Cardiac muscle cell (in vitro differentiated cells and primary cell): ENCODE results near the gene AUNIP. TPM values are rescaled to one million over a fixed set of nuclear protein-coding genes. Genes with fewer than 3 reads are reported as not detected.

Experiments
- DNase-seq, 2 donors: peaks; one replicate each; pipeline versions ENCODE4 v3.0.0 to v3.0.0-alpha.2; 2010 to 2017; ENCODE audit warnings: low read depth in 1 of 2, low spot score in 1 of 2
- H3K27ac ChIP-seq: fragments of 200-600 bp; sonication (generic); 2 replicates; pipeline ENCODE4 v1.5.1; 2016
- H3K27me3 ChIP-seq: fragments of 200-600 bp; sonication (generic); 2 replicates; pipeline ENCODE4 v1.6.0; 2016; ENCODE audit warnings: control low read depth
- H3K36me3 ChIP-seq: fragments of 200-600 bp; sonication (generic); 2 replicates; pipeline ENCODE4 v1.5.1; 2016; ENCODE audit warnings: control low read depth
- H3K4me1 ChIP-seq: fragments of 200-600 bp; sonication (generic); 2 replicates; pipeline ENCODE4 v1.8.1; 2017; ENCODE audit warnings: low read depth, mild to moderate bottlenecking, mixed run types
- H3K4me3 ChIP-seq: fragments of 200-600 bp; sonication (generic); 2 replicates; pipeline ENCODE4 v1.5.1; 2016; ENCODE audit warnings: mild to moderate bottlenecking
- H3K9me3 ChIP-seq: fragments of 200-600 bp; sonication (generic); 2 replicates; pipeline ENCODE4 v1.5.1; 2017; ENCODE audit warnings: low read depth, mild to moderate bottlenecking, control low read depth
- polyA plus RNA-seq: library from polyadenylated mRNA; unstranded; fragments of >200 nt; fragmentation: Nextera tagmentation; extraction: Ambion mirVana; gene quantifications from 2 replicates; pipeline ENCODE4 v1.2.1, GENCODE V29; 2016
- total RNA-seq: library from RNA; depleted of rRNA; stranded (reverse); fragments of >200 nt; gene quantifications from 2 replicates; pipeline ENCODE4 v1.2.3, GENCODE V29; 2016
- TF ChIP-seq, protein P1 (sequence below): IDR thresholded peaks from 2 replicates; pipeline ENCODE4 v1.5.1; 2012; ENCODE audit warnings: low read depth, mild to moderate bottlenecking, low read length

AUNIP gene
- total and polyA plus RNA-seq, 2 experiments from 2014 or later = 4.4 to 4.9 TPM

- Histone ChIP-seq H3K27me3 (no peaks in the 10 kb centered on the region), H3K27ac (no peak overlapping the region), H3K36me3 (peaks cover 50% of the 10 kb centered on the region), H3K4me1 (peaks cover 9% of the 10 kb centered on the region), H3K9me3 (no peaks in the 10 kb centered on the region), H3K4me3 (no peak overlapping the region)
- TF ChIP-seq, protein P1, sequence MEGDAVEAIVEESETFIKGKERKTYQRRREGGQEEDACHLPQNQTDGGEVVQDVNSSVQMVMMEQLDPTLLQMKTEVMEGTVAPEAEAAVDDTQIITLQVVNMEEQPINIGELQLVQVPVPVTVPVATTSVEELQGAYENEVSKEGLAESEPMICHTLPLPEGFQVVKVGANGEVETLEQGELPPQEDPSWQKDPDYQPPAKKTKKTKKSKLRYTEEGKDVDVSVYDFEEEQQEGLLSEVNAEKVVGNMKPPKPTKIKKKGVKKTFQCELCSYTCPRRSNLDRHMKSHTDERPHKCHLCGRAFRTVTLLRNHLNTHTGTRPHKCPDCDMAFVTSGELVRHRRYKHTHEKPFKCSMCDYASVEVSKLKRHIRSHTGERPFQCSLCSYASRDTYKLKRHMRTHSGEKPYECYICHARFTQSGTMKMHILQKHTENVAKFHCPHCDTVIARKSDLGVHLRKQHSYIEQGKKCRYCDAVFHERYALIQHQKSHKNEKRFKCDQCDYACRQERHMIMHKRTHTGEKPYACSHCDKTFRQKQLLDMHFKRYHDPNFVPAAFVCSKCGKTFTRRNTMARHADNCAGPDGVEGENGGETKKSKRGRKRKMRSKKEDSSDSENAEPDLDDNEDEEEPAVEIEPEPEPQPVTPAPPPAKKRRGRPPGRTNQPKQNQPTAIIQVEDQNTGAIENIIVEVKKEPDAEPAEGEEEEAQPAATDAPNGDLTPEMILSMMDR = no peak
- no peak for DNase-seq
Measured at GRCh38 chr1:25899792-25900191, 40.5 kb upstream of the AUNIP start.

DNA sequence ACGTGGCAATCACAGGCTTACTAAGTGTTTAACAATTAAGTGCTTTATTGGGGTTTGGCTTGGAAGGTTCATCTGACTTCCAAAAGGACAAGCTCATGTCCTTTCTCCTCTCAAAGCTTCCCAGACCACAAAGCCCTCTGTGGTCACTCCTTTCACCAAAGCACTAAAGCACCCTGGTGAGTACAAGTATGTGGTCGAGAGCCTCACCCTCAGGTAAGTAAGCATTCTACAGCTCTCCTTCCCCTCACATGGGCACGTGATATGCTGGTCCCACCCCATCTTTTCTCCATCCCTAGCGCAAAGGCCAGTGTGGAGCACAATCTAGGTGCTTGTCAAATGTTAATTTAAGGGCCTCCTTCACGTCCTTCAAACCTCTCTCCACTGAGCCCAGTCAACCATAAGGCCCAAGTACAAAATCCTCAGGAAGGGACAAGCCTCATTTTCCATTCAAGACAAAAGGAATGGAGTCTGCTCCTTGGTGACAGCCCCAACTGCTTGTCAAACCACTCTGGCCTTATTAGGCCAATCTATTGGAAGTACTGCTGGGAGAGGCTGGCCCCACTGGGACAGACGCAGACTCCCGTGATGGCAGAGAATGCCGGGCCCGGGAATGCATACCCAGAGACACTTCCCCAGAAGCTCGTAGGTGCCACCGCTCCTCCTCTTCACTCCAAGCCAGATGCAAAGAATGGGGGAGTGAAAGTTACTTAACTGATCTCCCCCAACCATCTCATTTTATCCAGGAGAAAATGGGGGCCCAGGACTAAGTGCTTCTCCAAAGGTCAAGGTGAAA lies 39.2 kb upstream of the AUNIP start:
- peaks cover 3% of the 10 kb centered on the region for H3K4me1 ChIP-seq
- TF ChIP-seq, protein P1 = no peak
- no peaks in the 10 kb centered on the region for H3K9me3 ChIP-seq
- H3K27ac ChIP-seq = peak overlapping the region; percentile 8
- no peak overlapping the region for H3K4me3 ChIP-seq
- DNase-seq = no peak
- peaks cover 46% of the 10 kb centered on the region for H3K36me3 ChIP-seq
- H3K27me3 ChIP-seq = no peaks in the 10 kb centered on the region

- TF ChIP-seq, protein P1 = no peak
- Histone ChIP-seq H3K27me3 (no peaks in the 10 kb centered on the region), H3K4me1 (peaks cover 6% of the 10 kb centered on the region), H3K4me3 (no peak overlapping the region), H3K9me3 (no peaks in the 10 kb centered on the region), H3K27ac (no peak overlapping the region), H3K36me3 (peaks cover 40% of the 10 kb centered on the region)
- no peak for DNase-seq
Measured at GRCh38 chr1:25897754-25898153, 38.5 kb upstream of the AUNIP start.

GRCh38 chr1:25896266-25896665 lies 37.0 kb upstream of the AUNIP start:
- H3K27ac ChIP-seq = peak overlapping the region; percentile 63

GRCh38 chr1:25895365-25895990 lies 36.2 kb upstream of the AUNIP start:
- TF ChIP-seq, protein P1 = peak; percentile 98
- H3K36me3 ChIP-seq = peaks cover 18% of the 10 kb centered on the region

More at GRCh38 chr1:25896266-25896665, 37.0 kb upstream of the AUNIP start:
- Histone ChIP-seq H3K36me3 (peaks cover 26% of the 10 kb centered on the region), H3K4me3 (no peak overlapping the region), H3K9me3 (no peaks in the 10 kb centered on the region), H3K4me1 (peaks cover 16% of the 10 kb centered on the region), H3K27me3 (no peaks in the 10 kb centered on the region)
- TF ChIP-seq, protein P1 = no peak
- peak in 1 of 2 donors; percentile 33 for DNase-seq

More at GRCh38 chr1:25895365-25895990, 36.2 kb upstream of the AUNIP start:
- H3K9me3 ChIP-seq = no peaks in the 10 kb centered on the region
- H3K4me1 ChIP-seq = peaks cover 16% of the 10 kb centered on the region
- no peaks in the 10 kb centered on the region for H3K27me3 ChIP-seq
- peak; percentile 92 to 95 for DNase-seq
- no peak overlapping the region for H3K27ac ChIP-seq
- no peak overlapping the region for H3K4me3 ChIP-seq
